HepG2 (cell line): ENCODE measurements around the gene UBE2U. TPM values are rescaled to one million over a fixed set of nuclear protein-coding genes. Genes with fewer than 3 reads are reported as not detected.

Experiments
- ATAC-seq: fragments of 200-7000 bp; cut with Tn5 transposase; 3 replicates; pipeline ENCODE4 v1.9.1; 2020; ENCODE audit warnings: mild to moderate bottlenecking, moderate library complexity
- BruUV-seq: library from RNA; stranded (reverse); fragments of 400-500 nt; replicated peaks from 2 replicates; lab custom pipeline; 2021; lab: Mats Ljungman, UMichigan
- CTCF ChIA-PET: fragments of 300-600 bp; formaldehyde crosslinking; extraction: SDS; loops from one replicate; lab custom pipeline; 2021; ENCODE audit warnings: low total read pairs, inconsistent platforms, low intra/inter-chr PET ratio; lab: Yijun Ruan, JAX
- POLR2A ChIA-PET: fragments of 350-600 bp; sonication (Branson Sonifier 250); formaldehyde crosslinking; loops from one replicate; lab custom pipeline; 2020; ENCODE audit warnings: antibody characterized with exemption, inconsistent platforms; lab: Yijun Ruan, JAX
- DNase-seq: peaks from one replicate; pipeline ENCODE4 v3.0.0-alpha.2; 2015; ENCODE audit warnings: low spot score
- FAIRE-seq: peaks from 3 replicates; lab custom pipeline; 2011; peaks lifted over from hg19 to GRCh38; lab: Jason Lieb, UNC
- H2AFZ ChIP-seq: one replicate; pipeline ENCODE4 v1.6.1; 2011; ENCODE audit warnings: low read length, inconsistent platforms
- H3K27ac ChIP-seq: fragments of 300-600 bp; 3 replicates; pipeline ENCODE4 v1.8.0; 2011; ENCODE audit warnings: mixed run types, mild to moderate bottlenecking, mixed read lengths, low read length, inconsistent platforms; ENCODE audit not compliant: insufficient read depth; ENCODE audit errors: extremely low read length
- H3K27me3 ChIP-seq, 2 experiments: fragments of 200-600 bp in 1 of 2; 2 replicates in 1 of 2; 3 replicates in 1 of 2; pipeline versions ENCODE4 v1.6.0 to v1.8.0; 2011; ENCODE audit warnings: low read length in 2 of 2, mild to moderate bottlenecking in 2 of 2, moderate library complexity in 2 of 2, inconsistent platforms in 1 of 2; ENCODE audit not compliant: insufficient read depth in 2 of 2, control insufficient read depth in 1 of 2
- H3K36me3 ChIP-seq, 2 experiments: fragments of 200-600 bp in 1 of 2; replicated peaks in 1 of 2; 2 replicates in 1 of 2; 3 replicates in 1 of 2; pipeline versions ENCODE4 v1.5.1 to v1.8.0; 2011; ENCODE audit warnings: low read length in 2 of 2, inconsistent platforms in 1 of 2; ENCODE audit not compliant: insufficient read depth in 2 of 2, control insufficient read depth in 1 of 2
- H3K4me1 ChIP-seq: 2 replicates; pipeline ENCODE4 v1.5.1; 2012; ENCODE audit warnings: low read length, inconsistent platforms; ENCODE audit not compliant: insufficient read depth
- H3K4me2 ChIP-seq: 2 replicates; pipeline ENCODE4 v1.6.0; 2011; ENCODE audit warnings: low read depth, low read length, inconsistent platforms
- H3K4me3 ChIP-seq, 3 experiments: fragments of 200-600 bp in 1 of 3; sonication (generic), shearing (Covaris generic) in 1 of 3; replicated peaks in 1 of 3; 2 replicates each; pipeline ENCODE4 v1.5.1; 2011 to 2016; ENCODE audit warnings: low read length in 3 of 3, inconsistent platforms in 2 of 3, low read depth in 2 of 3, mild to moderate bottlenecking in 2 of 3, control low read depth in 1 of 3, mixed read lengths in 1 of 3; ENCODE audit not compliant: insufficient read depth in 1 of 3
- H3K79me2 ChIP-seq: one replicate; pipeline ENCODE4 v1.6.1; 2011; ENCODE audit warnings: low read length, inconsistent platforms; ENCODE audit not compliant: insufficient read depth
- H3K9ac ChIP-seq: 2 replicates; pipeline ENCODE4 v1.6.0; 2011; ENCODE audit warnings: mild to moderate bottlenecking, low read depth, low read length, inconsistent platforms; ENCODE audit not compliant: insufficient read depth
- H3K9me3 ChIP-seq: 2 replicates; pipeline ENCODE4 v1.5.1; 2012; ENCODE audit warnings: mild to moderate bottlenecking, low read length
- H4K20me1 ChIP-seq: 2 replicates; pipeline ENCODE4 v1.6.0; 2011; ENCODE audit warnings: inconsistent platforms, mild to moderate bottlenecking, low read length, moderate library complexity; ENCODE audit not compliant: insufficient read depth
- ATF3 ChIP-seq: sonication (generic); formaldehyde crosslinking; IDR thresholded peaks from 2 replicates; pipeline ENCODE4 v1.4.0; 2020; ENCODE audit warnings: missing genetic modification reagents
- CHD2 ChIP-seq: IDR thresholded peaks from 2 replicates; pipeline ENCODE4 v1.6.1; 2011; ENCODE audit warnings: low read depth, low read length, improper control_type of control experiment
- DMTF1 ChIP-seq: sonication (generic); formaldehyde crosslinking; IDR thresholded peaks from 2 replicates; pipeline ENCODE4 v1.4.0; 2020; ENCODE audit warnings: mild to moderate bottlenecking, missing genetic modification reagents
- FLYWCH1 ChIP-seq: sonication (generic); formaldehyde crosslinking; IDR thresholded peaks from 2 replicates; pipeline ENCODE4 v1.8.1; 2023; ENCODE audit warnings: mild to moderate bottlenecking, missing genetic modification reagents
- ISL2 ChIP-seq: sonication (generic); formaldehyde crosslinking; IDR thresholded peaks from 2 replicates; pipeline ENCODE4 v1.5.0; 2020; ENCODE audit warnings: missing genetic modification reagents
- MED13 ChIP-seq: sonication (generic); formaldehyde crosslinking; IDR thresholded peaks from 2 replicates; pipeline ENCODE4 v1.5.0; 2020; ENCODE audit warnings: missing genetic modification reagents
- SMC3 ChIP-seq: IDR thresholded peaks from 2 replicates; pipeline ENCODE4 v1.6.1; 2011; ENCODE audit warnings: low read length, improper control_type of control experiment
- ZBED4 ChIP-seq: sonication (generic); formaldehyde crosslinking; IDR thresholded peaks from 2 replicates; pipeline ENCODE4 v1.4.0; 2020; ENCODE audit warnings: missing genetic modification reagents, borderline replicate concordance
- ZNF501 ChIP-seq: sonication (generic); formaldehyde crosslinking; IDR thresholded peaks from 2 replicates; pipeline ENCODE4 v1.5.1; 2020; ENCODE audit warnings: mild to moderate bottlenecking, moderate library complexity, missing genetic modification reagents
- ZNF850 ChIP-seq: sonication (generic); formaldehyde crosslinking; conservative IDR thresholded peaks from 2 replicates; pipeline ENCODE4 v1.9.0; 2021; ENCODE audit warnings: mild to moderate bottlenecking, missing genetic modification reagents
- WGBS: methylation state at CpG from one replicate; pipeline ENCODE4 v1.1.6; 2017; ENCODE audit warnings: low lambda C conversion rate; 5-methylcytosine and 5-hydroxymethylcytosine counted together
- in situ Hi-C: cut with HindIII; loops from 2 replicates; pipeline ENCODE4 v1.10.0; 2017; ENCODE audit warnings: low pct_unique_long_range_greater_than_20kb; ENCODE audit not compliant: extremely low pct_ligation_motif_present
- intact Hi-C: fragments of 100-400 bp; cut with micrococcal nuclease; formaldehyde crosslinking; loops from one replicate; pipeline ENCODE4 v1.10.0; 2022; ENCODE audit not compliant: unreplicated experiment
- polyA plus RNA-seq, 8 experiments: library from polyadenylated mRNA; depleted of rRNA in 3 of 8; stranded (reverse) in 7 of 8; unstranded in 1 of 8; fragments of >200 nt; fragmentation: Illumina TruSeq in 4 of 8; extraction: Trizol in 4 of 8; gene quantifications; 2 replicates each; pipeline versions ENCODE4 v1.2.1 to v1.2.3, GENCODE V29; 2011 to 2016; ENCODE audit warnings: low read depth in 4 of 8, missing spikeins in 1 of 8, mixed read lengths in 1 of 8; ENCODE audit not compliant: insufficient read depth in 1 of 8
- total RNA-seq, 5 experiments: library from RNA; depleted of rRNA; stranded (reverse); fragments of >200 nt; fragmentation: Illumina TruSeq; extraction: Trizol; gene quantifications; 2 replicates each; pipeline ENCODE4 v1.2.3, GENCODE V29; 2016; ENCODE audit warnings: low read depth in 1 of 5
- TF ChIP-seq, protein P1 (sequence below): sonication (generic); formaldehyde crosslinking; IDR thresholded peaks from 2 replicates; pipeline ENCODE4 v1.5.1; 2020; ENCODE audit warnings: mild to moderate bottlenecking, missing genetic modification reagents, borderline replicate concordance
- TF ChIP-seq, protein P2 (sequence below): sonication (generic); formaldehyde crosslinking; IDR thresholded peaks from 2 replicates; pipeline ENCODE4 v1.5.0; 2020; ENCODE audit warnings: mild to moderate bottlenecking, missing genetic modification reagents
- TF ChIP-seq, protein P3 (sequence below): IDR thresholded peaks from 2 replicates; pipeline ENCODE4 v1.6.1; 2016; ENCODE audit warnings: missing compliant biosample characterization, missing genetic modification reagents, borderline replicate concordance

The UBE2U gene
- total and polyA plus RNA-seq, 2 of the 13 experiments (the other 11 are each of a cell fraction or from before 2014, with no cell fraction given) = not detected

- intact Hi-C loops = no loop called here
- Histone ChIP-seq H3K79me2 (no peaks in the 10 kb centered on the region), H4K20me1 (no peaks in the 10 kb centered on the region), H3K27me3 (peaks cover 0 to 3% of the 10 kb centered on the region in 2 experiments; a peak in 1 of 5 replicates), H2AFZ (no peak overlapping the region), H3K36me3 (no peaks in the 10 kb centered on the region), H3K4me3 (no peak overlapping the region), H3K9me3 (no peaks in the 10 kb centered on the region), H3K27ac (no peak overlapping the region), H3K4me2 (no peak overlapping the region), H3K4me1 (no peaks in the 10 kb centered on the region), H3K9ac (no peak overlapping the region)
- in situ Hi-C loops = no loop called here
- POLR2A ChIA-PET = no interaction called here
- CTCF ChIA-PET = no interaction called here
- ATAC-seq (no peak), DNase-seq (no peak), FAIRE-seq (no peak)
- no TSS peak for BruUV-seq
- WGBS = 0% methylated on average over 1 of the region's 1 CpG
- TF ChIP-seq SMC3 (no peak), ZBED4 (CRISPR knock-in tag) (no peak), FLYWCH1 (CRISPR knock-in tag) (no peak), DMTF1 (no peak), ISL2 (CRISPR knock-in tag) (no peak), ATF3 (CRISPR knock-in tag) (no peak), MED13 (CRISPR knock-in tag) (no peak), CHD2 (no peak), ZNF501 (CRISPR knock-in tag) (no peak), ZNF850 (CRISPR knock-in tag) (no peak)
- TF ChIP-seq, protein P1, sequence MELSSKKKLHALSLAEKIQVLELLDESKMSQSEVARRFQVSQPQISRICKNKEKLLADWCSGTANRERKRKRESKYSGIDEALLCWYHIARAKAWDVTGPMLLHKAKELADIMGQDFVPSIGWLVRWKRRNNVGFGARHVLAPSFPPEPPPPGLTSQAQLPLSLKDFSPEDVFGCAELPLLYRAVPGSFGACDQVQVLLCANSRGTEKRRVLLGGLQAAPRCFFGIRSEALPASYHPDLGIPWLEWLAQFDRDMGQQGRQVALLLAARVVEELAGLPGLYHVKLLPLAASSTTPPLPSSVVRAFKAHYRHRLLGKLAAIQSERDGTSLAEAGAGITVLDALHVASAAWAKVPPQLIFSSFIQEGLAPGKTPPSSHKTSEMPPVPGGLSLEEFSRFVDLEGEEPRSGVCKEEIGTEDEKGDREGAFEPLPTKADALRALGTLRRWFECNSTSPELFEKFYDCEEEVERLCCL (CRISPR knock-in tag) = no peak
- TF ChIP-seq, protein P2, sequence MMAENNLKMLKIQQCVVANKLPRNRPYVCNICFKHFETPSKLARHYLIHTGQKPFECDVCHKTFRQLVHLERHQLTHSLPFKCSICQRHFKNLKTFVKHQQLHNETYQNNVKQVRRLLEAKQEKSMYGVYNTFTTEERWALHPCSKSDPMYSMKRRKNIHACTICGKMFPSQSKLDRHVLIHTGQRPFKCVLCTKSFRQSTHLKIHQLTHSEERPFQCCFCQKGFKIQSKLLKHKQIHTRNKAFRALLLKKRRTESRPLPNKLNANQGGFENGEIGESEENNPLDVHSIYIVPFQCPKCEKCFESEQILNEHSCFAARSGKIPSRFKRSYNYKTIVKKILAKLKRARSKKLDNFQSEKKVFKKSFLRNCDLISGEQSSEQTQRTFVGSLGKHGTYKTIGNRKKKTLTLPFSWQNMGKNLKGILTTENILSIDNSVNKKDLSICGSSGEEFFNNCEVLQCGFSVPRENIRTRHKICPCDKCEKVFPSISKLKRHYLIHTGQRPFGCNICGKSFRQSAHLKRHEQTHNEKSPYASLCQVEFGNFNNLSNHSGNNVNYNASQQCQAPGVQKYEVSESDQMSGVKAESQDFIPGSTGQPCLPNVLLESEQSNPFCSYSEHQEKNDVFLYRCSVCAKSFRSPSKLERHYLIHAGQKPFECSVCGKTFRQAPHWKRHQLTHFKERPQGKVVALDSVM = no peak
- TF ChIP-seq, protein P3, sequence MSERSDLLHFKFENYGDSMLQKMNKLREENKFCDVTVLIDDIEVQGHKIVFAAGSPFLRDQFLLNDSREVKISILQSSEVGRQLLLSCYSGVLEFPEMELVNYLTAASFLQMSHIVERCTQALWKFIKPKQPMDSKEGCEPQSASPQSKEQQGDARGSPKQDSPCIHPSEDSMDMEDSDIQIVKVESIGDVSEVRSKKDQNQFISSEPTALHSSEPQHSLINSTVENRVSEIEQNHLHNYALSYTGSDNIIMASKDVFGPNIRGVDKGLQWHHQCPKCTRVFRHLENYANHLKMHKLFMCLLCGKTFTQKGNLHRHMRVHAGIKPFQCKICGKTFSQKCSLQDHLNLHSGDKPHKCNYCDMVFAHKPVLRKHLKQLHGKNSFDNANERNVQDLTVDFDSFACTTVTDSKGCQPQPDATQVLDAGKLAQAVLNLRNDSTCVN = no peak
Measured at GRCh38 chr1:64290420-64290819, 87.0 kb downstream of the UBE2U start.
